NT2/D1 (cell line): Measurements from ENCODE around the gene NATD1.
A peak's percentile ranks its signal among the peaks of the same experiment; 100 is the strongest.
"Not testable (repeated sequence)": the region's sequence is repeated elsewhere in the genome, so short reads cannot be mapped to it uniquely, and the experiment has no call there.

Experiments used
- DNase-seq: peaks from one replicate; pipeline ENCODE4 v3.0.0-alpha.2; 2011; ENCODE audit warnings: low read depth, low spot score
- H3K27me3 ChIP-seq: 2 replicates; pipeline ENCODE4 v1.6.0; 2011; ENCODE audit warnings: mild to moderate bottlenecking; ENCODE audit not compliant: insufficient read length, insufficient read depth
- H3K36me3 ChIP-seq: 2 replicates; pipeline ENCODE4 v1.6.1; 2011; ENCODE audit warnings: mild to moderate bottlenecking, low read length, mixed read lengths; ENCODE audit not compliant: insufficient read depth, insufficient read length
- H3K4me1 ChIP-seq: 2 replicates; pipeline ENCODE4 v1.5.1; 2011; ENCODE audit not compliant: insufficient read depth, insufficient read length
- H3K4me3 ChIP-seq: 2 replicates; pipeline ENCODE4 v1.5.1; 2011; ENCODE audit warnings: low read depth; ENCODE audit not compliant: insufficient read length
- H3K9ac ChIP-seq: 2 replicates; pipeline ENCODE4 v1.6.0; 2011; ENCODE audit warnings: low read depth; ENCODE audit not compliant: insufficient read length
- H3K9me3 ChIP-seq: 2 replicates; pipeline ENCODE4 v1.5.1; 2011; ENCODE audit warnings: mild to moderate bottlenecking, low read length; ENCODE audit not compliant: insufficient read depth
- SUZ12 ChIP-seq: IDR thresholded peaks from 2 replicates; pipeline ENCODE4 v1.6.1; 2011; ENCODE audit not compliant: insufficient read length, insufficient read depth; ENCODE audit errors: extremely low read depth
- YY1 ChIP-seq: IDR thresholded peaks from 2 replicates; pipeline ENCODE4 v1.6.1; 2011; ENCODE audit not compliant: insufficient read length, insufficient read depth
- ZNF274 ChIP-seq: IDR thresholded peaks from 2 replicates; pipeline ENCODE4 v1.6.1; 2011; ENCODE audit warnings: mild to moderate bottlenecking, low read depth, low read length

NATD1 gene

GRCh38 chr17:21198411-21198810 lies 54.8 kb downstream of the NATD1 start:
- Histone ChIP-seq H3K4me3 (peak overlapping the region; percentile 5), H3K9me3 (no peaks in the 10 kb centered on the region), H3K27me3 (no peaks in the 10 kb centered on the region), H3K36me3 (peaks cover 58% of the 10 kb centered on the region), H3K4me1 (peaks cover 33% of the 10 kb centered on the region), H3K9ac (peak overlapping the region; percentile 61)
- DNase-seq, result no peak
- TF ChIP-seq ZNF274 (no peak), YY1 (no peak), SUZ12 (no peak)

- TF ChIP-seq ZNF274, result no peak
- TF ChIP-seq SUZ12, result no peak
- TF ChIP-seq YY1, result no peak
- Histone ChIP-seq H3K36me3 (peaks cover 48% of the 10 kb centered on the region), H3K4me1 (peaks cover 24% of the 10 kb centered on the region), H3K27me3 (no peaks in the 10 kb centered on the region), H3K9ac (no peak overlapping the region), H3K9me3 (no peaks in the 10 kb centered on the region), H3K4me3 (no peak overlapping the region)
- DNase-seq, result no peak
These were observed 57.1 kb downstream of the NATD1 start for GRCh38 chr17:21196126-21196525.

DNA sequence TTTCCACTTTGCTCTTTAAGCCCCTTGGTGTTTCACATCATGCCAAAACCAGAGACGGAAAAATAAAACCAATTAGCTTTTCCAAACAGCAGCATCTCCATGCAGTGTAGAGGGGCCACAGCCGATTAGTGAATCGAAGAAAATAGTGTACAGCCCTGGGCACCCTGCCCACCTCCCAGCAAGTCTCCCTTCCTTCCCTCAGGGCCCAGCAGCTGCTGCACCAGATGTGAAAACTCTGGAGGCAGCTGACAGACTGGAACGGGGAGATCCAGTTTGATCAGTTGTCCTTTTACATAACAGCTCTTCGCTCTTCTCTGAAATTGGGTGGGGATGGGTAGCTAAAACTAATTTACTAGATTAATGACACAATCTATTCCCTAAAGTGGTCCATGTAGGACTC lies 58.5 kb downstream of the NATD1 start:
- H3K36me3 ChIP-seq, result peaks cover 56% of the 10 kb centered on the region
- TF ChIP-seq ZNF274 (no peak), SUZ12 (no peak), YY1 (no peak)
- no peak overlapping the region for H3K4me3 ChIP-seq
- no peaks in the 10 kb centered on the region for H3K27me3 ChIP-seq
- H3K9ac ChIP-seq, result no peak overlapping the region
- no peaks in the 10 kb centered on the region for H3K9me3 ChIP-seq
- H3K4me1 ChIP-seq, result peaks cover 14% of the 10 kb centered on the region
- DNase-seq, result no peak

DNA sequence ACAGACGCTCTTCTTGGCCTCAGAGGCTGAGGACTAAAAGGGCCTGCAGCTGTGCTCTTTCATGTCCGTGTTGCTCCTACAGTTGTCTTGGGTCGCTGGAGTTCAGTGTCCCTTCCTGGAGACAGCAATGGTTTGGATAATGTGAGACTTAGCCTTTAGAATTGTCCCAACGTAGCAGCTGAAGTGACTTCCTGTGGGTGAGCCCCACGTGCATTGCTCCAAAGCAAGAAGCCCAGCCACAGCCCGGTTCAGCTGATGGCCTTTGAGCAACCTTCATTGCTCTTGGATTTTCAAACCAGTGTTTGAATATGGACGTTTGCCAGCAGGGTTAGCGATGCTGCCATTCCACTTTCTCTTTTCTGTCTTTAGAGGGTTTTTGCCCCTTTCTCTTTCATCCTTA lies 59.0 kb downstream of the NATD1 start:
- H3K4me3 ChIP-seq, result no peak overlapping the region
- H3K9ac ChIP-seq, result no peak overlapping the region
- H3K27me3 ChIP-seq, result no peaks in the 10 kb centered on the region
- no peak for DNase-seq
- H3K36me3 ChIP-seq, result peaks cover 58% of the 10 kb centered on the region
- TF ChIP-seq YY1, result no peak
- TF ChIP-seq ZNF274, result no peak
- TF ChIP-seq SUZ12, result no peak
- H3K4me1 ChIP-seq, result peaks cover 14% of the 10 kb centered on the region
- no peaks in the 10 kb centered on the region for H3K9me3 ChIP-seq

GRCh38 chr17:21193031-21193430 lies 60.2 kb downstream of the NATD1 start:
- Histone ChIP-seq H3K4me3 (no peak overlapping the region), H3K27me3 (no peaks in the 10 kb centered on the region), H3K9me3 (no peaks in the 10 kb centered on the region), H3K4me1 (peaks cover 8% of the 10 kb centered on the region), H3K9ac (no peak overlapping the region), H3K36me3 (peaks cover 59% of the 10 kb centered on the region)
- DNase-seq, result no peak
- no peak for TF ChIP-seq ZNF274
- no peak for TF ChIP-seq SUZ12
- TF ChIP-seq YY1, result no peak

DNA sequence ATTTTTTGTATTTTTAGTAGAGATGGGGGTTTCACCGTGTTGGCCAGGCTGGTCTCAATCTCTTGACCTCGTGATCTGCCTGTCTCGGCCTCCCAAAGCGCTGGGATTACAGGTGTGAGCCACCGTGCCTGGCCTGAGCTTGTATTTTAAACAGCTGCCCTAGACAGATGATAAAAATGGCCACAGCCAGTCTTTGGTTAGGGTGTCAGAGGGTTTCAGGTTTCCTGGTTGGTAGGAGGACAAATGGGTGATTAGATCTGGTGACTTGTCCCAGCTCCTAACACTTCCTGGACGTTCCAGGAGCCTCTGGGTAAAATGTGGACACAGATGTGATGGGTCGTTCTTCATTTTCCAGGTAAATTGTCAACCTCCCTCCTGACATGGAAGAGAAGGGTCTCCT lies 60.8 kb downstream of the NATD1 start:
- not testable (repeated sequence) for H3K27me3 ChIP-seq, H3K9me3 ChIP-seq, H3K4me1 ChIP-seq, DNase-seq, H3K9ac ChIP-seq, H3K4me3 ChIP-seq
- peaks cover 53% of the 10 kb centered on the region for H3K36me3 ChIP-seq

GRCh38 chr17:21191698-21192097 lies 61.5 kb downstream of the NATD1 start:
- TF ChIP-seq ZNF274 (no peak), SUZ12 (no peak), YY1 (no peak)
- Histone ChIP-seq H3K36me3 (peaks cover 46% of the 10 kb centered on the region), H3K9ac (no peak overlapping the region), H3K9me3 (no peaks in the 10 kb centered on the region), H3K4me3 (no peak overlapping the region), H3K4me1 (peaks cover 4% of the 10 kb centered on the region), H3K27me3 (no peaks in the 10 kb centered on the region)
- no peak for DNase-seq

DNA sequence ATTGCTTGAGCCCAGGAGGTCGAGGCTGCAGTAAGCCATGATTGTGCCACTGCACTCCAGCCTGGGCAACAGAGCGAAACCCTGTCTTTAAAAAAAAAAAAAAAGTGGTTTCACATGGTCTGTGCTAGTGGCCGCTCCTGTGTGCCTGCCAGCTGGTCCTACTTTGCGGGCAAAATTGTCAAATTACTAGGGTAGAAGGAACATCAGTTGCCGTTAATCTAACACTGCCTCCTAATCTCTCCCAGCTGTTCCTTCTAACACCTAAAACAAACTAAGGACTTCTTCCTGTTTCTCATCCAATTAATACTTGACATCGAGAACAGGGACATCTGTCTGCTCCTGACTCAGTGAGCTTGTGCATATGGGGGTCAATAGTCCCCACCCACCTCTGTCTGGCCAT lies 63.1 kb downstream of the NATD1 start:
- DNase-seq, result no peak
- no peak overlapping the region for H3K9ac ChIP-seq

More for the DNA sequence above, 63.1 kb downstream of the NATD1 start:
- no peaks in the 10 kb centered on the region for H3K9me3 ChIP-seq
- peaks cover 35% of the 10 kb centered on the region for H3K36me3 ChIP-seq
- no peak overlapping the region for H3K4me3 ChIP-seq
- TF ChIP-seq ZNF274, result no peak
- no peak for TF ChIP-seq SUZ12
- no peak for TF ChIP-seq YY1
- peaks cover 6% of the 10 kb centered on the region for H3K4me1 ChIP-seq
- H3K27me3 ChIP-seq, result no peaks in the 10 kb centered on the region
